ENCODE measurements around the gene ADAM29. TPM values are rescaled to one million over a fixed set of nuclear protein-coding genes. Genes with fewer than 3 reads are reported as not detected.
"Not testable (repeated sequence)": the region's sequence is repeated elsewhere in the genome, so short reads cannot be mapped to it uniquely, and the experiment has no call there.

ADAM29 gene
- total RNA-seq, 2 experiments from 2014 or later: not detected

- intact Hi-C loops (cut with micrococcal nuclease): no loop called here
These were observed 65.1 kb downstream of the ADAM29 start for GRCh38 chr4:174983128-174983750.

GRCh38 chr4:174983870-174984269 lies 65.7 kb downstream of the ADAM29 start:
- peaks cover 39% of the 10 kb centered on the region for H3K9me3 Mint-ChIP-seq
- H3K36me3 Mint-ChIP-seq; H3K27me3 Mint-ChIP-seq; CTCF ChIA-PET; POLR2A ChIA-PET; H3K4me1 Mint-ChIP-seq (ENCODE audit: low read depth); H3K4me3 Mint-ChIP-seq; DNase-seq; intact Hi-C loops (cut with micrococcal nuclease); H3K27ac Mint-ChIP-seq: not testable (repeated sequence)

More at GRCh38 chr4:174983128-174983750, 65.1 kb downstream of the ADAM29 start:
- Mint-ChIP-seq H3K4me1 (ENCODE audit: low read depth) (no peaks in the 10 kb centered on the region), H3K9me3 (peaks cover 39% of the 10 kb centered on the region), H3K4me3 (no peak overlapping the region), H3K27ac (no peak overlapping the region), H3K36me3 (no peaks in the 10 kb centered on the region), H3K27me3 (no peaks in the 10 kb centered on the region)
- ChIA-PET CTCF (no interaction called here), POLR2A (no interaction called here)
- DNase-seq: no peak

- Mint-ChIP-seq H3K4me3 (no peak overlapping the region), H3K27me3 (no peaks in the 10 kb centered on the region), H3K9me3 (peaks cover 24% of the 10 kb centered on the region), H3K4me1 (ENCODE audit: low read depth) (no peaks in the 10 kb centered on the region), H3K27ac (no peak overlapping the region), H3K36me3 (no peaks in the 10 kb centered on the region)
- intact Hi-C loops (cut with micrococcal nuclease): no loop called here
- DNase-seq: no peak
- CTCF ChIA-PET: no interaction called here
- POLR2A ChIA-PET: no interaction called here
These were observed 71.6 kb downstream of the ADAM29 start for GRCh38 chr4:174989791-174990190.

GRCh38 chr4:174993916-174994315 lies 75.8 kb downstream of the ADAM29 start:
- Mint-ChIP-seq H3K9me3 (peaks cover 3% of the 10 kb centered on the region), H3K27me3 (no peaks in the 10 kb centered on the region), H3K36me3 (no peaks in the 10 kb centered on the region), H3K4me3 (no peak overlapping the region), H3K4me1 (ENCODE audit: low read depth) (no peaks in the 10 kb centered on the region), H3K27ac (no peak overlapping the region)
- ChIA-PET POLR2A (no interaction called here), CTCF (no interaction called here)
- DNase-seq: no peak
- intact Hi-C loops (cut with micrococcal nuclease): no loop called here

DNA sequence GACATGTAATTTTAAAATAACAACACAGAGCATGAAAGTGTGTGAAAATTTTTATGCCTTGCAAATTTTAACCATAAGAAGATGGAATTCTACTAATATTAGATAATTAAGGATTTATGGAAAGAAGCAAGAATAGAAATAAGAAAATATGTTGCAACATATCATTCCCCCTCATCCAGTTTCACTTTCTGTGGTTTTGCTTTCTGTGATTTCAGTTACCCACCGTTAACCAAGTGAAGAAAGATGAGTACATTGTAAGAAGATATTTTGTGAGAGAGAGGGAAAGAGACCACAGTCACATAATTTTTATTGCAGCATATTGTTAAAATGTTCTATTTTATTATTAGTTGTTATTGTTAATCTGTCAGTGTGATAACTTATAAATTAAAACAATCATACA lies 77.9 kb downstream of the ADAM29 start:
- POLR2A ChIA-PET: no interaction called here
- DNase-seq: no peak
- Mint-ChIP-seq H3K4me3 (no peak overlapping the region), H3K36me3 (no peaks in the 10 kb centered on the region), H3K9me3 (peaks cover 6% of the 10 kb centered on the region), H3K4me1 (ENCODE audit: low read depth) (no peaks in the 10 kb centered on the region), H3K27ac (no peak overlapping the region), H3K27me3 (no peaks in the 10 kb centered on the region)
- CTCF ChIA-PET: no interaction called here
- intact Hi-C loops (cut with micrococcal nuclease): no loop called here

- ChIA-PET CTCF (no interaction called here), POLR2A (no interaction called here)
- intact Hi-C loops (cut with micrococcal nuclease): no loop called here
- peaks cover 7% of the 10 kb centered on the region for H3K9me3 Mint-ChIP-seq
- H3K27ac Mint-ChIP-seq: no peak overlapping the region
- DNase-seq: no peak
- H3K4me1 Mint-ChIP-seq (ENCODE audit: low read depth): no peaks in the 10 kb centered on the region
- H3K27me3 Mint-ChIP-seq: no peaks in the 10 kb centered on the region
- no peak overlapping the region for H3K4me3 Mint-ChIP-seq
- H3K36me3 Mint-ChIP-seq: no peaks in the 10 kb centered on the region
These were observed 81.2 kb downstream of the ADAM29 start for GRCh38 chr4:174999407-174999806.

- H3K27me3 Mint-ChIP-seq: no peaks in the 10 kb centered on the region
- no peak overlapping the region for H3K4me3 Mint-ChIP-seq
- intact Hi-C loops (cut with micrococcal nuclease): no loop called here
- H3K36me3 Mint-ChIP-seq: no peaks in the 10 kb centered on the region
- DNase-seq: no peak
- POLR2A ChIA-PET: no interaction called here
- H3K4me1 Mint-ChIP-seq (ENCODE audit: low read depth): no peaks in the 10 kb centered on the region
- CTCF ChIA-PET: no interaction called here
- H3K27ac Mint-ChIP-seq: no peak overlapping the region
- peaks cover 9% of the 10 kb centered on the region for H3K9me3 Mint-ChIP-seq
These were observed 99.6 kb downstream of the ADAM29 start for GRCh38 chr4:175017751-175018150.

DNA sequence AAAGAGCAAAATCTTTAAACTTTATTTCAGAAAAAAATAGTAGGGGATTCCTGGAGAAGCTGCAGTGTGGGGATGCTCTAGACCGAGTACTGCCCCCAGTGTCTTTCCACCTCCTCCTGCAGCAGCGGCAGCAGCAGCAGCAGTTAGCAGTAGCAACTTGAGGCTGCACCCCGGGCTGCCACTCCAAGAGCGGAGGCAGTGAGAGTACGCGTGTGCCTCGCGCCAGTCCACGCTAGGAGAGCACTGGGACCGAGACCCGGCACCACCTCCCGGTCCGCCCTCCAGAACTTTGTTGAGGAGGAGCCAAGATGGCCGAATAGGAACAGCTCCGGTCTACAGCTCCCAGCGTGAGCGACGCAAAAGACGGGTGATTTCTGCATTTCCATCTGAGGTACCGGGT lies 101.3 kb downstream of the ADAM29 start:
- H3K4me3 Mint-ChIP-seq; H3K9me3 Mint-ChIP-seq; H3K27ac Mint-ChIP-seq; intact Hi-C loops (cut with micrococcal nuclease); POLR2A ChIA-PET; H3K27me3 Mint-ChIP-seq; DNase-seq; H3K4me1 Mint-ChIP-seq (ENCODE audit: low read depth); H3K36me3 Mint-ChIP-seq; CTCF ChIA-PET: not testable (repeated sequence)

Other genes with a start within 250 kb of the ADAM29 start
- gene GLRA3, start 89.1 kb upstream of the ADAM29 start, total RNA-seq: not detected

All from activated CD4-positive, alpha-beta memory T cell treated with anti-CD3 and anti-CD28 coated beads for 36 hours (primary cell).